ENCODE data around the gene C2orf92.
A peak's percentile ranks its signal among the peaks of the same experiment; 100 is the strongest.

Gene C2orf92

DNA sequence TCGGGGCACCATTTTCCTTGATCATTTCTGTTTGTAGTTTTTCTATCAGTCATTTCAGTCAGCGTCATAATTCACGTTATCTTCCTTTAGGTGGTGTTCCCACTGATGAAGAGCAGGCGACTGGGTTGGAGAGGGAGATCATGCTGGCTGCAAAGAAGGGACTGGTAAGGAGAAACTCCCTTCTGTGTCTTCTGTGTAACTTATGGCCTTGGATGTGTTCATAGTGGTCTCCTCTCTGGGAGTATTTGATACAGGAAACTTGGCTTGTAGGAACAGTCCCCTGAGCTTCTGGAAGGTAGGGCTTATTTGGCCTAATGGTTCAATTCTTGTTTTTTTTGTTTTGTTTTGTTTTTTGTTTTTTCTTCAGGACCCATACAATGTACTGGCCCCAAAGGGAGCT is 22.5 kb upstream of the C2orf92 start:
- H3K4me3 ChIP-seq (ENCODE audit: low read depth, low read length) = peak overlapping the region; percentile 99
- TF ChIP-seq CTCF (conservative IDR thresholded peaks at IDR 0.05; ENCODE audit: low read depth, low read length) = no peak
- no peak for DNase-seq (ENCODE audit: low read depth)

GRCh38 chr2:97651114-97651513 is 18.4 kb upstream of the C2orf92 start:
- DNase-seq (ENCODE audit: low read depth) = no peak
- no peak for TF ChIP-seq CTCF (conservative IDR thresholded peaks at IDR 0.05; ENCODE audit: low read depth, low read length)
- no peak overlapping the region for H3K4me3 ChIP-seq (ENCODE audit: low read depth, low read length)

DNA sequence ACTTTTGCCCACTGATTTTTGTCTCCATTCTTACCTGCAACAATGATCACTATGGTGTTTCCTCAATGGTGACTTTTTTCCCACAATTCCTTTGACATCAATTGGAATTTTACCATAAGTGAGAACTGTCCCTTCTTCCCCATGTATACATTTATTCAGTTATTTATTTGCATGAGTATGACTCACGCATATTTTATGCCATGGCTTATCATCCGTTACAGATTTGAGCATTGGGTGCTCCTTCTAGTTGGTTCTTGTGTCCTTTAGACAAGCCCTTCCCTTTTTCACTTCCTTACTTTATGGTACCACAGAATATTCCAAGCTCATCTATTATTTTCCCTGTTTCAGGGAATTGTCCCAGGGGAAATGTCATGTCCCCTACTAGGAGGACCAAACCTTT is 16.0 kb upstream of the C2orf92 start:
- DNase-seq (ENCODE audit: low read depth) = no peak
- no peak for TF ChIP-seq CTCF (conservative IDR thresholded peaks at IDR 0.05; ENCODE audit: low read depth, low read length)
- H3K4me3 ChIP-seq (ENCODE audit: low read depth, low read length) = no peak overlapping the region

DNA sequence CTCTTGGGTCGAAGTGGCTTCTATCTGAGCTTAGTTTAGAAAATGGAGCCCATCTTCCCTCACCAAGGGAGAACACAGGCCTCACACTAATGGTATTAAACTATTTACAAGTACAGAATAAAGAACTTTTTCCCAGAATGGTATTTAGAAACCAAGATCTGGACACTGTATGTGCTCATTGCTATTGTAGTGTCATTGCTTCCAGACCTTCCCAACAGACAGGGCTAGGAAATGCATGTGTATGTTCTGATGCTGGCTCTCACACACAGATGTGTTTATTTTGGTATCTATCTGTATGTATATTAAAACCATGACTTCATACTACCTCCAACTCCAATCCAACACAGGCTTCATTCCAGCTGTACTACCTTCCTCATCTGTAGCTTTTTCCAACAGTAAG is 15.6 kb upstream of the C2orf92 start:
- no peak for DNase-seq (ENCODE audit: low read depth)
- no peak for TF ChIP-seq CTCF (conservative IDR thresholded peaks at IDR 0.05; ENCODE audit: low read depth, low read length)
- H3K4me3 ChIP-seq (ENCODE audit: low read depth, low read length) = no peak overlapping the region

DNA sequence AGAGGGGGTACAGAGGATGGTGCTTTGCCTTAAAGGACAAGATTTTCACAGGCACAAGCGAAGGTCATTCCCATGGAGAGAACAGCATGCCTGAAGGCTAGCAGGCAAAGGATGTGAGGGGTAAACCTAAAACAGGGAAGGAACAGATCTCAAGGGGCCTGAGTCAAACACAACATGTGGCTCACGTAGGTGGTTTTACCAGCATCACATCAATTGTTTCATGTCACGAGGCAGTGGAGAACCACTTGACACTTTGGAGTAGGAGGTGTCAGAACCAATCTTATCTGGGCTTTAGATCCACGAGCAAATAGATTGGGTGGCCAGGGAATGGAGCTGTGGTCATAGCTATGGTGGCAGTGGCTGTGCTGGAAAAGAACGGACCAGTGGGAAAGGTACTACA is 15.2 kb upstream of the C2orf92 start:
- H3K4me3 ChIP-seq (ENCODE audit: low read depth, low read length) = no peak overlapping the region
- no peak for DNase-seq (ENCODE audit: low read depth)
- no peak for TF ChIP-seq CTCF (conservative IDR thresholded peaks at IDR 0.05; ENCODE audit: low read depth, low read length)

DNA sequence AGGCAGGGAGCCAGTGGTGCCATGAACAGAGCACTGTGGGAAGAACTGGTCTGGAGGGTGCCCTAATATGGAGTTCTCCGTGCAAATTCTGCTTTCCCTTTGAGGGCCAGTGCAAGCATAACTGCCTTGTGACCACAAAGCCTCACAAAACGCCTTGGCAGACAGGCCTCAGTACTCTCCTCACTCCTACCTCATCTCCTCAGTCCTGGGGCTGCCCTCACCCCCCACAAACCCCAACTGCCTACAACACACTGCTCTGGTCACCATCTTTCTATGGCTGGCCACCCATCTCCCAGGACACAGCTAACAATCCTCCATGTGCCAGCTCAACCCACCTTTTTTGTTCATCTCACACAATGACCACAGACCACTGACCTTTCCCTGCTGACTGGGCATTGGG is 14.7 kb upstream of the C2orf92 start:
- H3K4me3 ChIP-seq (ENCODE audit: low read depth, low read length) = no peak overlapping the region
- TF ChIP-seq CTCF (conservative IDR thresholded peaks at IDR 0.05; ENCODE audit: low read depth, low read length) = no peak
- DNase-seq (ENCODE audit: low read depth) = no peak

- DNase-seq (ENCODE audit: low read depth) = no peak
- no peak overlapping the region for H3K4me3 ChIP-seq (ENCODE audit: low read depth, low read length)
- no peak for TF ChIP-seq CTCF (conservative IDR thresholded peaks at IDR 0.05; ENCODE audit: low read depth, low read length)
Measured at GRCh38 chr2:97656129-97656755, 13.3 kb upstream of the C2orf92 start.

Measured in choroid plexus epithelial cell (primary cell).